ENCODE data around the gene GSTT4.
"Not testable (repeated sequence)": the region's sequence is repeated elsewhere in the genome, so short reads cannot be mapped to it uniquely, and the experiment has no call there.

GSTT4 gene

GRCh38 chr22:24002272-24002671 lies 3.0 kb downstream of the GSTT4 start:
- TF ChIP-seq CTCF (conservative IDR thresholded peaks at IDR 0.05; ENCODE audit: low read depth), result no peak
- DNase-seq (ENCODE audit: low spot score), result no peak
- ChIA-PET POLR2A (ENCODE audit: low non-redundant PET) (no interaction called here), CTCF (interaction anchor here (0.7 kb wide), 1 partner anchor 27 kb away, joined by 3 read pairs; no protein-coding TSS in a partner anchor)
- H3K27ac ChIP-seq, result no peak overlapping the region

GRCh38 chr22:24001314-24001713 lies 3.9 kb downstream of the GSTT4 start:
- TF ChIP-seq CTCF (conservative IDR thresholded peaks at IDR 0.05; ENCODE audit: low read depth), result no peak
- no peak overlapping the region for H3K27ac ChIP-seq
- POLR2A ChIA-PET (ENCODE audit: low non-redundant PET), result no interaction called here
- no peak for DNase-seq (ENCODE audit: low spot score)
- CTCF ChIA-PET, result interaction anchor here (0.6 kb wide), 1 partner anchor 233 kb away, joined by 3 read pairs; no protein-coding TSS in a partner anchor

- H3K27ac ChIP-seq; CTCF ChIA-PET; DNase-seq (ENCODE audit: low spot score); POLR2A ChIA-PET (ENCODE audit: low non-redundant PET): not testable (repeated sequence)
These were observed 5.5 kb downstream of the GSTT4 start for GRCh38 chr22:23999779-24000178.

GRCh38 chr22:23997092-23997491 lies 8.2 kb downstream of the GSTT4 start:
- no peak for TF ChIP-seq CTCF (conservative IDR thresholded peaks at IDR 0.05; ENCODE audit: low read depth)
- no peak overlapping the region for H3K27ac ChIP-seq
- ChIA-PET POLR2A (ENCODE audit: low non-redundant PET) (interaction anchor here (0.6 kb wide), 1 partner anchor 102 kb away, joined by 3 read pairs; no protein-coding TSS in a partner anchor), CTCF (interaction anchor here (0.6 kb wide), 1 partner anchor 1543 kb away, joined by 4 read pairs; no protein-coding TSS in a partner anchor)
- DNase-seq (ENCODE audit: low spot score), result no peak

- H3K27ac ChIP-seq; POLR2A ChIA-PET (ENCODE audit: low non-redundant PET); CTCF ChIA-PET; DNase-seq (ENCODE audit: low spot score): not testable (repeated sequence)
These were observed 11.6 kb downstream of the GSTT4 start for GRCh38 chr22:23993581-23994177.

GRCh38 chr22:23993080-23993479 lies 12.2 kb downstream of the GSTT4 start:
- H3K27ac ChIP-seq; DNase-seq (ENCODE audit: low spot score); POLR2A ChIA-PET (ENCODE audit: low non-redundant PET); CTCF ChIA-PET: not testable (repeated sequence)

GRCh38 chr22:23989583-23990244 lies 15.5 kb downstream of the GSTT4 start:
- DNase-seq (ENCODE audit: low spot score); CTCF ChIA-PET; POLR2A ChIA-PET (ENCODE audit: low non-redundant PET); H3K27ac ChIP-seq: not testable (repeated sequence)

- H3K27ac ChIP-seq; DNase-seq (ENCODE audit: low spot score); CTCF ChIA-PET; POLR2A ChIA-PET (ENCODE audit: low non-redundant PET): not testable (repeated sequence)
These were observed 18.6 kb downstream of the GSTT4 start for GRCh38 chr22:23986538-23987178.

- H3K27ac ChIP-seq; CTCF ChIA-PET; DNase-seq (ENCODE audit: low spot score); POLR2A ChIA-PET (ENCODE audit: low non-redundant PET): not testable (repeated sequence)
These were observed 19.2 kb downstream of the GSTT4 start for GRCh38 chr22:23986089-23986488.

Measured in RWPE1 (cell line).